ENCODE data around the gene TMEM223. TPM values are rescaled to one million over a fixed set of nuclear protein-coding genes. Genes with fewer than 3 reads are reported as not detected.
"Not testable (repeated sequence)": the region's sequence is repeated elsewhere in the genome, so short reads cannot be mapped to it uniquely, and the experiment has no call there.

TMEM223 gene
- polyA plus RNA-seq, 2 donors, result 13.8 to 19.7 TPM

DNA sequence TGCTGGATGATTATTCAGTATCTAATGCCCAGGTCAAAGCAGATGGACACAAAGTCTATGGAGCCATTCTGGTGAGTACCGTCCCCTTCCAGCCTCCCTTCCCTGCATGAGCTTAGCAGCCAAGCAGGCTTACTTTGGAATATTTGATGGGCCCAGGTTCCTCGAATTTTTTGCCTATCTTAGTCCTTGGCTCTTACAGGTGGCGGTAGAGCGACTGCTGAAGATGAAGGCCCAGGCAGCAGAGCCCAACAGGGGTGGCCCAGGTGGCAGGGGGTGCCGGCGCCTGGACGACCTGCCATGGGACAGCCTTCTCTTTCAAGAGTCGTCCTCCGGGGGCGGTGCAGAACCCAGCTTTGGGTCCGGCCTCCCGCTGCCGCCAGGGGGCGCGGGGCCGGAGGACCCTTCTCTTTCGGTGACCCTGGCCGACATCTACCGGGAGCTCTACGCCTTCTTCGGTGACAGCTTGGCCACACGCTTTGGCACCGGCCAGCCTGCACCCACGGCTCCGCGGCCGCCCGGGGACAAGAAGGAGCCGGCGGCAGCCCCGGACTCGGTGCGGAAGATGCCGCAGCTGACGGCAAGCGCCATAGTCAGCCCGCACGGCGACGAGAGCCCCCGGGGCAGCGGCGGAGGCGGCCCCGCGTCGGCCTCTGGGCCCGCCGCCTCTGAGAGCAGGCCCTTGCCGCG is 5.3 kb downstream of the TMEM223 start:
- WGBS, 2 donors, result 1% methylated on average over 48 to 51 of the region's 51 CpGs
- peaks cover 2 to 4% of the 10 kb centered on the region in 2 donors for H3K4me1 ChIP-seq (ENCODE audit: control insufficient read depth in 2 of 2, insufficient read depth in 2 of 2, low read length in 1 of 2)

GRCh38 chr11:62782753-62783152 is 9.1 kb downstream of the TMEM223 start:
- Histone ChIP-seq H3K36me3 (ENCODE audit: control insufficient read depth in 2 of 2, insufficient read depth in 2 of 2, low read length in 1 of 2) (peaks cover 0 to 19% of the 10 kb centered on the region in 2 donors), H3K9me3 (ENCODE audit: control insufficient read depth in 2 of 2, insufficient read depth in 1 of 2, low read depth in 1 of 2, low read length in 1 of 2) (no peaks in the 10 kb centered on the region), H3K4me1 (ENCODE audit: control insufficient read depth in 2 of 2, insufficient read depth in 2 of 2, low read length in 1 of 2) (peaks cover 0 to 4% of the 10 kb centered on the region in 2 donors), H3K4me3 (ENCODE audit: low read depth in 1 of 2, low read length in 2 of 2) (no peak overlapping the region), H3K27ac (ENCODE audit: low read depth in 2 of 2, low read length in 1 of 2) (no peak overlapping the region), H3K27me3 (ENCODE audit: control insufficient read depth in 1 of 2, insufficient read depth in 2 of 2, low read length in 2 of 2) (no peaks in the 10 kb centered on the region)
- WGBS, 2 donors, result 93 to 97% methylated on average over 7 of the region's 7 CpGs

More for the DNA sequence above, 5.3 kb downstream of the TMEM223 start:
- Histone ChIP-seq H3K27ac (ENCODE audit: low read depth in 2 of 2, low read length in 1 of 2) (peak overlapping the region; percentile 99 to 100), H3K4me3 (ENCODE audit: low read depth in 1 of 2, low read length in 2 of 2) (peak overlapping the region; percentile 79 to 89), H3K27me3 (ENCODE audit: control insufficient read depth in 1 of 2, insufficient read depth in 2 of 2, low read length in 2 of 2) (no peaks in the 10 kb centered on the region), H3K9me3 (ENCODE audit: control insufficient read depth in 2 of 2, insufficient read depth in 1 of 2, low read depth in 1 of 2, low read length in 1 of 2) (no peaks in the 10 kb centered on the region), H3K36me3 (ENCODE audit: control insufficient read depth in 2 of 2, insufficient read depth in 2 of 2, low read length in 1 of 2) (peaks cover 0 to 18% of the 10 kb centered on the region in 2 donors)

GRCh38 chr11:62778441-62778840 is 13.4 kb downstream of the TMEM223 start:
- no peaks in the 10 kb centered on the region for H3K27me3 ChIP-seq (ENCODE audit: control insufficient read depth in 1 of 2, insufficient read depth in 2 of 2, low read length in 2 of 2)
- peaks cover 0 to 3% of the 10 kb centered on the region in 2 donors for H3K4me1 ChIP-seq (ENCODE audit: control insufficient read depth in 2 of 2, insufficient read depth in 2 of 2, low read length in 1 of 2)
- H3K4me3 ChIP-seq (ENCODE audit: low read depth in 1 of 2, low read length in 2 of 2), result no peak overlapping the region
- no peak overlapping the region for H3K27ac ChIP-seq (ENCODE audit: low read depth in 2 of 2, low read length in 1 of 2)
- H3K36me3 ChIP-seq (ENCODE audit: control insufficient read depth in 2 of 2, insufficient read depth in 2 of 2, low read length in 1 of 2), result peaks cover 0 to 29% of the 10 kb centered on the region in 2 donors
- no peaks in the 10 kb centered on the region for H3K9me3 ChIP-seq (ENCODE audit: control insufficient read depth in 2 of 2, insufficient read depth in 1 of 2, low read depth in 1 of 2, low read length in 1 of 2)
- WGBS, 2 donors, result 85 to 89% methylated on average over 3 of the region's 3 CpGs

- 83 to 88% methylated on average over 2 of the region's 2 CpGs for WGBS, 2 donors
- Histone ChIP-seq H3K36me3 (ENCODE audit: control insufficient read depth in 2 of 2, insufficient read depth in 2 of 2, low read length in 1 of 2) (peaks cover 0 to 26% of the 10 kb centered on the region in 2 donors), H3K9me3 (ENCODE audit: control insufficient read depth in 2 of 2, insufficient read depth in 1 of 2, low read depth in 1 of 2, low read length in 1 of 2) (no peaks in the 10 kb centered on the region)
These were observed 14.4 kb downstream of the TMEM223 start for GRCh38 chr11:62777389-62777788.

DNA sequence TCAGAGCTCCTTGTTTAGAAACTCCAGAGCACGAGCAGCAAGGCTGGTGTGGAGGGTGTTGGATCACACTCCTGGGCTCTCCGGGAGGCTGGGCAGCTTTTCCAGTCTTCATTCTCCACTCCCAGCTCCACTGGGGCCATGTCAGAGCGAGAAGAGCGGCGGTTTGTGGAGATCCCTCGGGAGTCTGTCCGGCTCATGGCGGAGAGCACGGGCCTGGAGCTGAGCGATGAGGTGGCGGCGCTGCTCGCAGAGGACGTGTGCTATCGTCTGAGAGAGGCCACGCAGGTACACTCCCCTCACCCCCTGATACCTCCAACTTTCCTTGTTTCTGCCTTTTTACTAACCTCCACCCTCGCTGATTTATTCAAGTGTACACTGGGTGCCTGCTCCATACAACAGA is 16.2 kb downstream of the TMEM223 start:
- H3K27ac ChIP-seq (ENCODE audit: low read depth in 2 of 2, low read length in 1 of 2), result no peak overlapping the region
- no peak overlapping the region for H3K4me3 ChIP-seq (ENCODE audit: low read depth in 1 of 2, low read length in 2 of 2)
- no peaks in the 10 kb centered on the region for H3K27me3 ChIP-seq (ENCODE audit: control insufficient read depth in 1 of 2, insufficient read depth in 2 of 2, low read length in 2 of 2)
- H3K9me3 ChIP-seq (ENCODE audit: control insufficient read depth in 2 of 2, insufficient read depth in 1 of 2, low read depth in 1 of 2, low read length in 1 of 2), result no peaks in the 10 kb centered on the region
- H3K4me1 ChIP-seq (ENCODE audit: control insufficient read depth in 2 of 2, insufficient read depth in 2 of 2, low read length in 1 of 2), result peaks cover 0 to 3% of the 10 kb centered on the region in 2 donors
- WGBS, 2 donors, result 91 to 94% methylated on average over 17 of the region's 17 CpGs
- peaks cover 0 to 20% of the 10 kb centered on the region in 2 donors for H3K36me3 ChIP-seq (ENCODE audit: control insufficient read depth in 2 of 2, insufficient read depth in 2 of 2, low read length in 1 of 2)

More at GRCh38 chr11:62777389-62777788, 14.4 kb downstream of the TMEM223 start:
- no peaks in the 10 kb centered on the region for H3K27me3 ChIP-seq (ENCODE audit: control insufficient read depth in 1 of 2, insufficient read depth in 2 of 2, low read length in 2 of 2)
- no peak overlapping the region for H3K27ac ChIP-seq (ENCODE audit: low read depth in 2 of 2, low read length in 1 of 2)
- no peak overlapping the region for H3K4me3 ChIP-seq (ENCODE audit: low read depth in 1 of 2, low read length in 2 of 2)
- peaks cover 0 to 3% of the 10 kb centered on the region in 2 donors for H3K4me1 ChIP-seq (ENCODE audit: control insufficient read depth in 2 of 2, insufficient read depth in 2 of 2, low read length in 1 of 2)

GRCh38 chr11:62774407-62774806 is 17.4 kb downstream of the TMEM223 start:
- H3K9me3 ChIP-seq (ENCODE audit: control insufficient read depth in 2 of 2, insufficient read depth in 1 of 2, low read depth in 1 of 2, low read length in 1 of 2), result no peaks in the 10 kb centered on the region
- peak overlapping the region; percentile 65 to 69 for H3K27ac ChIP-seq (ENCODE audit: low read depth in 2 of 2, low read length in 1 of 2)
- H3K27me3 ChIP-seq (ENCODE audit: control insufficient read depth in 1 of 2, insufficient read depth in 2 of 2, low read length in 2 of 2), result no peaks in the 10 kb centered on the region
- H3K36me3 ChIP-seq (ENCODE audit: control insufficient read depth in 2 of 2, insufficient read depth in 2 of 2, low read length in 1 of 2), result peaks cover 0 to 20% of the 10 kb centered on the region in 2 donors
- H3K4me1 ChIP-seq (ENCODE audit: control insufficient read depth in 2 of 2, insufficient read depth in 2 of 2, low read length in 1 of 2), result peaks cover 0 to 3% of the 10 kb centered on the region in 2 donors
- no peak overlapping the region for H3K4me3 ChIP-seq (ENCODE audit: low read depth in 1 of 2, low read length in 2 of 2)
- 59 to 73% methylated on average over 6 of the region's 6 CpGs for WGBS, 2 donors

DNA sequence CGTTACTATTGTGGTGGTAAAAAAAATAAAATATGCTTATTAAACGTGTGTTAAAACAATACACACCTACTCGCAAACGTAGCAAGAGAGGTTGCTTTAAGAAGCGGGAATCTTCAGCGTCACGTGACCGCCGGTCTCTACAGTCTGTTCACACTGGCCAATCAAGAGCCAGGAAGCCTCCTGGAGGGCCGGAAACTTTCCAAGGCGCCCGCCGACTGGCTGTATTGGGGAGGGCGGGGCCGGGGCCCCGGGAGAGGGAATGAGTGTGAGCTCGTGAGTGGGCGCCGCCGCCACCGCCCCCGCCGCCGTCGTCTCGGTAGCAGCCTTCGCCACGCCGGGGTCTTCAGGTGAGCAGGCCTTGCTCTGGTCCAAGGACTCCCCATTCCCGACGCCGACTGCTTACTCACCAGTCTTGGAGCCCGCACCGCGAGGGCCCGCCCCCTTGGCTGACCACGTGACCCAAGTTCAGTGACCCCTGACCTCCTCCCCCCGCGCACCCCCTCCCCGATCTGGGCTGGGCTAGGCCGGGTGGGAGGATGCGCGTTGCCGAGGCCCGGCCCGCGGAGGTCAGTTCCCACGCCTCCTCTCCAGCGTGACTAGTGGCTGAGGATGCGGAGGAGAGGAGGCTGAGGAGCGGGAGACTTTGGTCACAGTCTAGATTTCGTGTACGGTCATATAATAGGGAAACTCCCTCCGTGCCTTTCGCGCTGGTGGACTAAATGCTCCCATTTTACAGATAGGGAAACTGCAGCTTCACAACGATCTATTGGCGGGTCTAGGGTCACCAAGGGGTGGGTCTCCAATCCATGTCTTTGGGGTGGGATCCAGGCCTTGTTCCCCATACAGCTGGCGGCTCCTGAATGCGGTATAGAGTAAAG is 20.4 kb downstream of the TMEM223 start, which contains the start of gene TAF6L:
TAF6L (plus strand) TSS at position 253 of the 878 bp plus-strand sequence. CDS start 4,388 bp downstream, outside the sequence.
- H3K4me1 ChIP-seq (ENCODE audit: control insufficient read depth in 2 of 2, insufficient read depth in 2 of 2, low read length in 1 of 2), result peaks cover 0 to 3% of the 10 kb centered on the region in 2 donors
- no peaks in the 10 kb centered on the region for H3K9me3 ChIP-seq (ENCODE audit: control insufficient read depth in 2 of 2, insufficient read depth in 1 of 2, low read depth in 1 of 2, low read length in 1 of 2)
- H3K4me3 ChIP-seq (ENCODE audit: low read depth in 1 of 2, low read length in 2 of 2), result peak within 1 kb of the TSS; percentile 65 to 69
- no peaks in the 10 kb centered on the region for H3K27me3 ChIP-seq (ENCODE audit: control insufficient read depth in 1 of 2, insufficient read depth in 2 of 2, low read length in 2 of 2)
- 2% methylated on average over 59 to 60 of the region's 60 CpGs for WGBS, 2 donors
- H3K36me3 ChIP-seq (ENCODE audit: control insufficient read depth in 2 of 2, insufficient read depth in 2 of 2, low read length in 1 of 2), result peaks cover 1 to 12% of the 10 kb centered on the region in 2 donors
- peak within 1 kb of the TSS; percentile 89 to 98 for H3K27ac ChIP-seq (ENCODE audit: low read depth in 2 of 2, low read length in 1 of 2)

- Histone ChIP-seq H3K27ac (ENCODE audit: low read depth in 2 of 2, low read length in 1 of 2) (peak overlapping the region; percentile 89 to 98), H3K27me3 (ENCODE audit: control insufficient read depth in 1 of 2, insufficient read depth in 2 of 2, low read length in 2 of 2) (no peaks in the 10 kb centered on the region), H3K4me3 (ENCODE audit: low read depth in 1 of 2, low read length in 2 of 2) (peak overlapping the region; percentile 32 to 69), H3K4me1 (ENCODE audit: control insufficient read depth in 2 of 2, insufficient read depth in 2 of 2, low read length in 1 of 2) (peaks cover 0 to 3% of the 10 kb centered on the region in 2 donors), H3K9me3 (ENCODE audit: control insufficient read depth in 2 of 2, insufficient read depth in 1 of 2, low read depth in 1 of 2, low read length in 1 of 2) (no peaks in the 10 kb centered on the region), H3K36me3 (ENCODE audit: control insufficient read depth in 2 of 2, insufficient read depth in 2 of 2, low read length in 1 of 2) (peaks cover 3 to 11% of the 10 kb centered on the region in 2 donors)
- 1 to 2% methylated on average over 18 of the region's 18 CpGs for WGBS, 2 donors
These were observed 21.0 kb downstream of the TMEM223 start for GRCh38 chr11:62770778-62771143.

GRCh38 chr11:62760867-62761227 is 31.0 kb downstream of the TMEM223 start:
- H3K4me1 ChIP-seq (ENCODE audit: control insufficient read depth in 2 of 2, insufficient read depth in 2 of 2, low read length in 1 of 2); H3K27me3 ChIP-seq (ENCODE audit: control insufficient read depth in 1 of 2, insufficient read depth in 2 of 2, low read length in 2 of 2); H3K36me3 ChIP-seq (ENCODE audit: control insufficient read depth in 2 of 2, insufficient read depth in 2 of 2, low read length in 1 of 2); H3K9me3 ChIP-seq (ENCODE audit: control insufficient read depth in 2 of 2, insufficient read depth in 1 of 2, low read depth in 1 of 2, low read length in 1 of 2): not testable (repeated sequence)
- peak overlapping the region in 1 of 2 donors; percentile 11 for H3K27ac ChIP-seq (ENCODE audit: low read depth in 2 of 2, low read length in 1 of 2)
- 34 to 35% methylated on average over 9 of the region's 9 CpGs for WGBS, 2 donors
- peak overlapping the region in 1 of 2 donors; percentile 90 for H3K4me3 ChIP-seq (ENCODE audit: low read depth in 1 of 2, low read length in 2 of 2)
